ENCODE measurements around the gene VRK2. TPM values are rescaled to one million over a fixed set of nuclear protein-coding genes. Genes with fewer than 3 reads are reported as not detected.
"Not testable (repeated sequence)": the region's sequence is repeated elsewhere in the genome, so short reads cannot be mapped to it uniquely, and the experiment has no call there.

VRK2 gene
- total RNA-seq, 2 experiments from 2014 or later: 17.7 to 18.3 TPM

GRCh38 chr2:58156780-58157179 is 110.2 kb downstream of the VRK2 start:
- peaks cover 2% of the 10 kb centered on the region for H3K9me3 Mint-ChIP-seq
- TF ChIP-seq CTCF (IDR thresholded peaks at IDR 0.05): no peak
- H3K27ac Mint-ChIP-seq: no peak overlapping the region
- H3K4me3 Mint-ChIP-seq: no peak overlapping the region
- DNase-seq: no peak
- CTCF ChIA-PET: no interaction called here
- no peaks in the 10 kb centered on the region for H3K27me3 Mint-ChIP-seq
- ATAC-seq: no peak
- intact Hi-C loops (cut with micrococcal nuclease): no loop called here
- H3K36me3 Mint-ChIP-seq (ENCODE audit: low read depth): peaks cover 54% of the 10 kb centered on the region
- POLR2A ChIA-PET: no interaction called here
- H3K4me1 Mint-ChIP-seq (ENCODE audit: low read depth): no peaks in the 10 kb centered on the region

- no peak overlapping the region for H3K27ac Mint-ChIP-seq
- peaks cover 2% of the 10 kb centered on the region for H3K9me3 Mint-ChIP-seq
- CTCF ChIA-PET: no interaction called here
- H3K27me3 Mint-ChIP-seq: no peaks in the 10 kb centered on the region
- TF ChIP-seq CTCF (IDR thresholded peaks at IDR 0.05): no peak
- DNase-seq (no peak), ATAC-seq (no peak)
- intact Hi-C loops (cut with micrococcal nuclease): no loop called here
- H3K4me3 Mint-ChIP-seq: no peak overlapping the region
- peaks cover 57% of the 10 kb centered on the region for H3K36me3 Mint-ChIP-seq (ENCODE audit: low read depth)
- POLR2A ChIA-PET: no interaction called here
- H3K4me1 Mint-ChIP-seq (ENCODE audit: low read depth): no peaks in the 10 kb centered on the region
Observed at GRCh38 chr2:58157754-58158153, 111.1 kb downstream of the VRK2 start.

- peaks cover 2% of the 10 kb centered on the region for H3K9me3 Mint-ChIP-seq
- intact Hi-C loops (cut with micrococcal nuclease): no loop called here
- TF ChIP-seq CTCF (IDR thresholded peaks at IDR 0.05): no peak
- H3K4me3 Mint-ChIP-seq: no peak overlapping the region
- H3K27me3 Mint-ChIP-seq: no peaks in the 10 kb centered on the region
- ATAC-seq (no peak), DNase-seq (no peak)
- peaks cover 53% of the 10 kb centered on the region for H3K36me3 Mint-ChIP-seq (ENCODE audit: low read depth)
- no peaks in the 10 kb centered on the region for H3K4me1 Mint-ChIP-seq (ENCODE audit: low read depth)
- ChIA-PET POLR2A (no interaction called here), CTCF (no interaction called here)
- H3K27ac Mint-ChIP-seq: no peak overlapping the region
Observed at GRCh38 chr2:58158481-58158880, 111.9 kb downstream of the VRK2 start.

GRCh38 chr2:58163913-58164312 is 117.3 kb downstream of the VRK2 start:
- no peak for TF ChIP-seq CTCF (IDR thresholded peaks at IDR 0.05)
- CTCF ChIA-PET: no interaction called here
- Mint-ChIP-seq H3K27ac (no peak overlapping the region), H3K27me3 (no peaks in the 10 kb centered on the region), H3K36me3 (ENCODE audit: low read depth) (peaks cover 24% of the 10 kb centered on the region), H3K9me3 (no peaks in the 10 kb centered on the region), H3K4me1 (ENCODE audit: low read depth) (no peaks in the 10 kb centered on the region), H3K4me3 (no peak overlapping the region)
- POLR2A ChIA-PET: no interaction called here
- intact Hi-C loops (cut with micrococcal nuclease): no loop called here
- no peak for ATAC-seq
- no peak for DNase-seq

- POLR2A ChIA-PET, H3K4me3 Mint-ChIP-seq: not testable (repeated sequence)
Observed at GRCh38 chr2:58168130-58168529, 121.5 kb downstream of the VRK2 start.

GRCh38 chr2:58169845-58170244 is 123.2 kb downstream of the VRK2 start:
- Mint-ChIP-seq H3K9me3 (peaks cover 11% of the 10 kb centered on the region), H3K36me3 (ENCODE audit: low read depth) (peaks cover 46% of the 10 kb centered on the region)
- DNase-seq; H3K4me3 Mint-ChIP-seq; CTCF ChIA-PET; ATAC-seq; POLR2A ChIA-PET; intact Hi-C loops (cut with micrococcal nuclease); H3K4me1 Mint-ChIP-seq (ENCODE audit: low read depth); H3K27me3 Mint-ChIP-seq; H3K27ac Mint-ChIP-seq: not testable (repeated sequence)

More at GRCh38 chr2:58168130-58168529, 121.5 kb downstream of the VRK2 start:
- CTCF ChIA-PET; ATAC-seq; H3K27ac Mint-ChIP-seq; H3K27me3 Mint-ChIP-seq; DNase-seq; intact Hi-C loops (cut with micrococcal nuclease); H3K4me1 Mint-ChIP-seq (ENCODE audit: low read depth): not testable (repeated sequence)
- Mint-ChIP-seq H3K9me3 (peaks cover 11% of the 10 kb centered on the region), H3K36me3 (ENCODE audit: low read depth) (peaks cover 32% of the 10 kb centered on the region)

- H3K4me1 Mint-ChIP-seq (ENCODE audit: low read depth); CTCF ChIA-PET; H3K27me3 Mint-ChIP-seq; ATAC-seq; H3K4me3 Mint-ChIP-seq; H3K27ac Mint-ChIP-seq; DNase-seq; POLR2A ChIA-PET; intact Hi-C loops (cut with micrococcal nuclease): not testable (repeated sequence)
- Mint-ChIP-seq H3K9me3 (peaks cover 11% of the 10 kb centered on the region), H3K36me3 (ENCODE audit: low read depth) (peaks cover 46% of the 10 kb centered on the region)
Observed at GRCh38 chr2:58170334-58170933, 123.8 kb downstream of the VRK2 start.

- H3K27ac Mint-ChIP-seq; CTCF ChIA-PET; intact Hi-C loops (cut with micrococcal nuclease): not testable (repeated sequence)
Observed at GRCh38 chr2:58171831-58172230, 125.2 kb downstream of the VRK2 start.

GRCh38 chr2:58177187-58177586 is 130.6 kb downstream of the VRK2 start:
- H3K27me3 Mint-ChIP-seq; DNase-seq; intact Hi-C loops (cut with micrococcal nuclease); H3K27ac Mint-ChIP-seq; CTCF ChIA-PET; H3K4me3 Mint-ChIP-seq; H3K4me1 Mint-ChIP-seq (ENCODE audit: low read depth); ATAC-seq; H3K9me3 Mint-ChIP-seq; POLR2A ChIA-PET: not testable (repeated sequence)
- H3K36me3 Mint-ChIP-seq (ENCODE audit: low read depth): peaks cover 46% of the 10 kb centered on the region

More at GRCh38 chr2:58171831-58172230, 125.2 kb downstream of the VRK2 start:
- H3K9me3 Mint-ChIP-seq: peaks cover 11% of the 10 kb centered on the region
- ATAC-seq; H3K4me1 Mint-ChIP-seq (ENCODE audit: low read depth); H3K27me3 Mint-ChIP-seq; POLR2A ChIA-PET; DNase-seq; H3K4me3 Mint-ChIP-seq: not testable (repeated sequence)
- H3K36me3 Mint-ChIP-seq (ENCODE audit: low read depth): peaks cover 48% of the 10 kb centered on the region

Data from activated CD8-positive, alpha-beta T cell treated with anti-CD3 and anti-CD28 coated beads for 36 hours (primary cell).